H1 (cell line): ENCODE data around the gene ZNF385D.

Experiments
- CHD7 ChIP-seq: fragments of 300-600 bp; sonication (generic); IDR thresholded peaks from 2 replicates; pipeline ENCODE4 v1.7.1; 2012; ENCODE audit warnings: low read length, moderate library complexity, mild to moderate bottlenecking, inconsistent platforms; ENCODE audit not compliant: insufficient replicate concordance
- CTCF ChIP-seq, 3 experiments: IDR thresholded peaks; 1 replicate in 2 of 3; 2 replicates in 1 of 3; pipeline versions ENCODE4 v1.5.1 to v1.6.1; 2011; ENCODE audit warnings: low read length in 3 of 3, mild to moderate bottlenecking in 3 of 3, inconsistent platforms in 2 of 3, low read depth in 1 of 3, moderate library complexity in 1 of 3; ENCODE audit not compliant: insufficient read depth in 1 of 3; ENCODE audit errors: control extremely low read depth in 1 of 3
- EP300 ChIP-seq, 2 experiments: IDR thresholded peaks; 1 replicate in 1 of 2; 2 replicates in 1 of 2; pipeline ENCODE4 v1.6.1; 2011 to 2012; ENCODE audit warnings: low read depth in 2 of 2, low read length in 2 of 2, mild to moderate bottlenecking in 2 of 2, borderline replicate concordance in 1 of 2, inconsistent platforms in 1 of 2, moderate library complexity in 1 of 2
- EZH2 ChIP-seq: fragments of 200-600 bp; sonication (generic); IDR thresholded peaks from 2 replicates; pipeline ENCODE4 v1.7.1; 2012; ENCODE audit warnings: low read depth, mild to moderate bottlenecking, moderate library complexity, low read length, inconsistent platforms; ENCODE audit not compliant: severe bottlenecking
- KDM1A ChIP-seq: fragments of 200-600, 300-600 bp; sonication (generic); IDR thresholded peaks from 2 replicates; pipeline ENCODE4 v1.7.1; 2016; ENCODE audit warnings: mild to moderate bottlenecking, low read length, borderline replicate concordance
- PHF8 ChIP-seq: fragments of 200-600 bp; sonication (generic); conservative IDR thresholded peaks from 2 replicates; pipeline ENCODE4 v1.7.1; 2012; ENCODE audit warnings: low read depth, mild to moderate bottlenecking, inconsistent platforms, low read length, moderate library complexity
- POLR2A ChIP-seq, 2 experiments: IDR thresholded peaks; 1 replicate in 1 of 2; 2 replicates in 1 of 2; pipeline ENCODE4 v1.6.1; 2011; ENCODE audit warnings: low read depth in 2 of 2, low read length in 2 of 2, mild to moderate bottlenecking in 2 of 2; ENCODE audit errors: control extremely low read depth in 1 of 2
- POLR2AphosphoS5 ChIP-seq: IDR thresholded peaks from 2 replicates; pipeline ENCODE4 v1.6.1; 2011; ENCODE audit warnings: low read depth, low read length
- RAD21 ChIP-seq, 2 experiments: IDR thresholded peaks in 1 of 2; conservative IDR thresholded peaks in 1 of 2; 2 replicates each; pipeline ENCODE4 v1.6.1; 2011; ENCODE audit warnings: low read depth in 2 of 2, low read length in 2 of 2, improper control_type of control experiment in 1 of 2, inconsistent platforms in 1 of 2, mild to moderate bottlenecking in 1 of 2, moderate library complexity in 1 of 2
- RBBP5 ChIP-seq: IDR thresholded peaks from 2 replicates; pipeline ENCODE4 v1.7.1; 2012; ENCODE audit warnings: low read depth, mild to moderate bottlenecking, inconsistent platforms, low read length, moderate library complexity, borderline replicate concordance
- SP1 ChIP-seq: IDR thresholded peaks from 2 replicates; pipeline ENCODE4 v1.6.1; 2011; ENCODE audit warnings: low read depth, low read length
- SUZ12 ChIP-seq: fragments of 200-600 bp; sonication (generic); IDR thresholded peaks from 2 replicates; pipeline ENCODE4 v1.6.1; 2012; ENCODE audit warnings: mild to moderate bottlenecking, inconsistent platforms, low read length, moderate library complexity, mixed read lengths
- YY1 ChIP-seq: IDR thresholded peaks from 2 replicates; pipeline ENCODE4 v1.6.1; 2011; ENCODE audit warnings: low read depth, mild to moderate bottlenecking, low read length

DNA sequence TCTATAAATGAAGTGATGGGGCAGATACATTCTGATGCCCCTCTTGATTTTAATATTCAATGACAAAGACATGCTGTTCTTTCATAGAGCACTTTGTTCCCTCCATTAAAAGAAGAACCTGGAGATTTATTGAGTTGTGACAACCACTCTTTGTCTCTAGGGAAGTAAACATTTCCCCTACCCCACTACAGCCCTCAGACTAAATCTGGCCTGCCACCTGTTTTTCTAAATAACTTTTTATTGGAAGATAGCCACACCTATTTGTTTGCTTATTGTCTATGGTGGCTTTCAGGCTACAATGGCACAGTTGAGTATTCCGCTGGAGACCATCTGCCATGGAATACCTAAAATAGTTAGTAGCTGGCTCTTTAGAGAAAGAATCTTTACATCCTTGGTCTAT lies 41.2 kb upstream of the ZNF385D start:
- TF ChIP-seq CTCF (IDR thresholded peaks at IDR 0.05; ENCODE audit: control extremely low read depth in 1 of 3, insufficient read depth in 1 of 3, low read depth in 1 of 3, low read length in 3 of 3) (no peak), RBBP5 (no peak), KDM1A (no peak), SP1 (no peak), EP300 (IDR thresholded peaks at IDR 0.05; ENCODE audit: borderline replicate concordance in 1 of 2, low read depth in 2 of 2, low read length in 2 of 2) (no peak), EZH2 (no peak), POLR2A (IDR thresholded peaks at IDR 0.05; ENCODE audit: control extremely low read depth in 1 of 2, low read depth in 2 of 2, low read length in 2 of 2) (no peak), YY1 (no peak), POLR2AphosphoS5 (no peak), CHD7 (no peak), PHF8 (no peak), SUZ12 (no peak), RAD21 (IDR thresholded peaks at IDR 0.05 in 1 of 2, conservative IDR thresholded peaks at IDR 0.05 in 1 of 2; ENCODE audit: low read depth in 2 of 2, low read length in 2 of 2) (no peak)
